Smooth muscle cell of the brain vasculature (primary cell): ENCODE data around the gene SPATA45.

Experiments
- DNase-seq: peaks from one replicate; pipeline ENCODE4 v3.0.0-alpha.2; 2012; ENCODE audit warnings: low read depth, low spot score

Gene SPATA45

GRCh38 chr1:212828395-212828794, 19.1 kb downstream of the SPATA45 start:
- DNase-seq, result no peak

- no peak for DNase-seq
Measured at GRCh38 chr1:212827831-212828278, 19.6 kb downstream of the SPATA45 start.

GRCh38 chr1:212827171-212827776, 20.2 kb downstream of the SPATA45 start:
- DNase-seq, result no peak

- DNase-seq, result no peak
Measured at GRCh38 chr1:212825798-212826452, 21.5 kb downstream of the SPATA45 start.

- no peak for DNase-seq
Measured at GRCh38 chr1:212824201-212824600, 23.2 kb downstream of the SPATA45 start.

- DNase-seq, result no peak
Measured at GRCh38 chr1:212822956-212823355, 24.5 kb downstream of the SPATA45 start.

- no peak for DNase-seq
Measured at GRCh38 chr1:212820969-212821368, 26.5 kb downstream of the SPATA45 start.

- DNase-seq, result no peak
Measured at GRCh38 chr1:212819726-212820125, 27.7 kb downstream of the SPATA45 start.

- DNase-seq, result no peak
Measured at GRCh38 chr1:212816567-212817278, 30.7 kb downstream of the SPATA45 start.

- no peak for DNase-seq
Measured at GRCh38 chr1:212814537-212815334, 32.7 kb downstream of the SPATA45 start.

- no peak for DNase-seq
Measured at GRCh38 chr1:212805767-212806166, 41.7 kb downstream of the SPATA45 start.

GRCh38 chr1:212797681-212798080, 49.8 kb downstream of the SPATA45 start:
- no peak for DNase-seq

GRCh38 chr1:212794561-212795014, 52.9 kb downstream of the SPATA45 start:
- DNase-seq, result no peak

- DNase-seq, result no peak
Measured at GRCh38 chr1:212792396-212792908, 55.0 kb downstream of the SPATA45 start.

- DNase-seq, result peak; percentile 85
Measured at GRCh38 chr1:212791676-212792395, 55.6 kb downstream of the SPATA45 start, which contains the start of the genes NSL1 and TATDN3. NSL1 (minus strand) TSS chr1:212791777; CDS start chr1:212791763, 14 bp downstream. TATDN3 (plus strand) TSS chr1:212791894; CDS start chr1:212791922, 28 bp downstream.

GRCh38 chr1:212791261-212791675, 56.2 kb downstream of the SPATA45 start:
- DNase-seq, result no peak

GRCh38 chr1:212785871-212786270, 61.6 kb downstream of the SPATA45 start:
- no peak for DNase-seq

GRCh38 chr1:212783976-212784375, 63.5 kb downstream of the SPATA45 start:
- DNase-seq, result no peak

GRCh38 chr1:212782422-212783154, 64.9 kb downstream of the SPATA45 start:
- no peak for DNase-seq

- DNase-seq, result no peak
Measured at GRCh38 chr1:212781225-212781624, 66.2 kb downstream of the SPATA45 start.
